Smooth muscle cell (in vitro differentiated cells): Measurements from ENCODE around the gene NRF1. TPM values are rescaled to one million over a fixed set of nuclear protein-coding genes. Genes with fewer than 3 reads are reported as not detected.
A peak's percentile ranks its signal among the peaks of the same experiment; 100 is the strongest.

Experiments used
- DNase-seq: peaks from one replicate; lab custom pipeline; 2025; ENCODE audit not compliant: unreplicated experiment; lab: John Stamatoyannopoulos, UW
- H2AFZ ChIP-seq: fragments of 200-600 bp; sonication (generic); 2 replicates; pipeline ENCODE4 v1.6.0; 2016; ENCODE audit warnings: antibody characterized with exemption, low read depth, mild to moderate bottlenecking
- H3F3A ChIP-seq: fragments of 200-600 bp; sonication (generic); 2 replicates; pipeline ENCODE4 v1.6.0; 2017; ENCODE audit warnings: antibody characterized with exemption, low read depth
- H3K27ac ChIP-seq: fragments of 200-600 bp; sonication (generic); 2 replicates; pipeline ENCODE4 v1.5.1; 2016; ENCODE audit warnings: low read depth, mild to moderate bottlenecking
- H3K27me3 ChIP-seq: fragments of 200-600 bp; sonication (generic); 2 replicates; pipeline ENCODE4 v1.6.1; 2016; ENCODE audit warnings: low read depth, mild to moderate bottlenecking
- H3K36me3 ChIP-seq: fragments of 200-600 bp; sonication (generic); 2 replicates; pipeline ENCODE4 v1.5.1; 2016; ENCODE audit warnings: low read depth
- H3K4me1 ChIP-seq: fragments of 200-600 bp; sonication (generic); 2 replicates; pipeline ENCODE4 v1.5.1; 2016; ENCODE audit warnings: low read depth
- H3K4me2 ChIP-seq: fragments of 200-600 bp; sonication (generic); 2 replicates; pipeline ENCODE4 v1.6.0; 2016; ENCODE audit warnings: mild to moderate bottlenecking
- H3K4me3 ChIP-seq: fragments of 200-600 bp; sonication (generic); 2 replicates; pipeline ENCODE4 v1.5.1; 2016; ENCODE audit warnings: mild to moderate bottlenecking
- H3K79me2 ChIP-seq: fragments of 200-600 bp; sonication (generic); 2 replicates; pipeline ENCODE4 v1.6.0; 2016; ENCODE audit warnings: low read depth, mild to moderate bottlenecking
- H3K9ac ChIP-seq: fragments of 200-600 bp; sonication (generic); 2 replicates; pipeline ENCODE4 v1.6.0; 2016; ENCODE audit warnings: low read depth
- H3K9me3 ChIP-seq: fragments of 200-600 bp; sonication (generic); replicated peaks from 2 replicates; pipeline ENCODE4 v1.5.1; 2016; ENCODE audit warnings: low read depth
- H4K20me1 ChIP-seq: fragments of 200-600 bp; sonication (generic); 2 replicates; pipeline ENCODE4 v1.6.0; 2016; ENCODE audit warnings: low read depth
- WGBS: methylation state at CpG from one replicate; pipeline ENCODE4 v1.1.7; 2016; ENCODE audit warnings: low lambda C conversion rate; 5-methylcytosine and 5-hydroxymethylcytosine counted together
- microRNA counts: library from miRNA; unstranded; fragments of <30 nt; microRNA quantifications from one replicate; lab custom pipeline; 2016
- microRNA-seq: library from miRNA; unstranded; fragments of <30 nt; microRNA quantifications from one replicate; pipeline ENCODE4, GENCODE V29; 2016; ENCODE audit warnings: borderline number of aligned reads
- polyA plus RNA-seq: library from polyadenylated mRNA; unstranded; fragments of >200 nt; fragmentation: Nextera tagmentation; extraction: Ambion mirVana; gene quantifications from 2 replicates; pipeline ENCODE4 v1.2.1, GENCODE V29; 2016
- small RNA-seq: library from RNA; depleted of rRNA; stranded (forward); fragments of <200 nt; gene quantifications from one replicate; pipeline ENCODE3, GENCODE V24; 2014
- total RNA-seq: library from RNA; depleted of rRNA; stranded (reverse); fragments of >200 nt; gene quantifications from 2 replicates; pipeline ENCODE4 v1.2.3, GENCODE V29; 2014
- TF ChIP-seq, protein P1 (sequence below): fragments of 200-600 bp; sonication (generic); IDR thresholded peaks from 2 replicates; pipeline ENCODE4 v1.5.1; 2017; ENCODE audit warnings: borderline replicate concordance, mild to moderate bottlenecking, antibody characterized with exemption; ENCODE audit not compliant: insufficient read depth, poor library complexity, severe bottlenecking

The NRF1 gene
- total and polyA plus RNA-seq, 2 experiments from 2014 or later: 8.9 to 13.4 TPM

DNA sequence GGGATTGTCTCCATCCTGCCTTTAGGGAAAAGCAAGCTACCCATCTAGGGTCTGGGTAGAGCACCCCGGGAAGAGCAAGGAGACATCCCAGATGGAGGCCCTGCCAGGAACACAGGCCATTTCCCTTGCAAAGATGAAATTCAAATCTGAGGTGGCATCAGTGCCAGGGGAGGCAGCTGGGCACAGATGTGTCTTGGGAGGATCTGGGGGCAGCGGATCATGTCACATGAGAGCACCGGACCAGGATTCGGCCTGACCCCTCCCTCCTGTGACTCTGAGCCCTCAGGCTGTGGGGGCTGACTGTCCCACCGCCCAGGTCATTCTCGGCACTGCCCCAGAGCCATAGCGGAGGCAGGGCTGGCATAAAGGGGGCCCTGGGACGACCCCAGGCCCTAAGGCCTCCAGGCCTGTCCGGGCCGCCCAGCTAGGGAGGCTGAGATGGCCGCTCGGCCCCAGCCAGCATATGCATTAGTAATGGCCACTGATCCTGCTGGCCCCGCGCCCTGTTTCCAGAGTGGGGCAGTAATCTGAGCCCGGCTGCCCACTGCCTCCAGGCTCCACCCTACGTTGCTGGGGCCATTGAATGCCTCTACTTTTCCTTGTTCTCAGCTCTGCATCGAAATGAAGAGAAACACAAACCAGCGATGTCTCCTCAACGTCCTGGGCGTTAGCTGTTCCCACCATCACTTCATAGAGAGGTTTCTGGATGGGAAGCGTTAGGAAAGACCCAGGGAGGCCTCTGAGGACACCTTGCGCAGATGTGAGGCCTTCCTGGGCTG lies 192.8 kb downstream of the NRF1 start:
- Histone ChIP-seq H3K36me3 (no peaks in the 10 kb centered on the region), H3K27ac (no peak overlapping the region), H3K9ac (no peak overlapping the region), H3K79me2 (no peaks in the 10 kb centered on the region), H3K4me1 (no peaks in the 10 kb centered on the region), H3K27me3 (no peaks in the 10 kb centered on the region), H2AFZ (no peak overlapping the region), H3K4me2 (no peak overlapping the region), H3K9me3 (no peaks in the 10 kb centered on the region), H4K20me1 (no peaks in the 10 kb centered on the region), H3F3A (no peaks in the 10 kb centered on the region), H3K4me3 (no peak overlapping the region)
- no peak for DNase-seq
- WGBS: 94% methylated on average over 22 of the region's 22 CpGs
- TF ChIP-seq, protein P1, sequence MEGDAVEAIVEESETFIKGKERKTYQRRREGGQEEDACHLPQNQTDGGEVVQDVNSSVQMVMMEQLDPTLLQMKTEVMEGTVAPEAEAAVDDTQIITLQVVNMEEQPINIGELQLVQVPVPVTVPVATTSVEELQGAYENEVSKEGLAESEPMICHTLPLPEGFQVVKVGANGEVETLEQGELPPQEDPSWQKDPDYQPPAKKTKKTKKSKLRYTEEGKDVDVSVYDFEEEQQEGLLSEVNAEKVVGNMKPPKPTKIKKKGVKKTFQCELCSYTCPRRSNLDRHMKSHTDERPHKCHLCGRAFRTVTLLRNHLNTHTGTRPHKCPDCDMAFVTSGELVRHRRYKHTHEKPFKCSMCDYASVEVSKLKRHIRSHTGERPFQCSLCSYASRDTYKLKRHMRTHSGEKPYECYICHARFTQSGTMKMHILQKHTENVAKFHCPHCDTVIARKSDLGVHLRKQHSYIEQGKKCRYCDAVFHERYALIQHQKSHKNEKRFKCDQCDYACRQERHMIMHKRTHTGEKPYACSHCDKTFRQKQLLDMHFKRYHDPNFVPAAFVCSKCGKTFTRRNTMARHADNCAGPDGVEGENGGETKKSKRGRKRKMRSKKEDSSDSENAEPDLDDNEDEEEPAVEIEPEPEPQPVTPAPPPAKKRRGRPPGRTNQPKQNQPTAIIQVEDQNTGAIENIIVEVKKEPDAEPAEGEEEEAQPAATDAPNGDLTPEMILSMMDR: no peak

DNA sequence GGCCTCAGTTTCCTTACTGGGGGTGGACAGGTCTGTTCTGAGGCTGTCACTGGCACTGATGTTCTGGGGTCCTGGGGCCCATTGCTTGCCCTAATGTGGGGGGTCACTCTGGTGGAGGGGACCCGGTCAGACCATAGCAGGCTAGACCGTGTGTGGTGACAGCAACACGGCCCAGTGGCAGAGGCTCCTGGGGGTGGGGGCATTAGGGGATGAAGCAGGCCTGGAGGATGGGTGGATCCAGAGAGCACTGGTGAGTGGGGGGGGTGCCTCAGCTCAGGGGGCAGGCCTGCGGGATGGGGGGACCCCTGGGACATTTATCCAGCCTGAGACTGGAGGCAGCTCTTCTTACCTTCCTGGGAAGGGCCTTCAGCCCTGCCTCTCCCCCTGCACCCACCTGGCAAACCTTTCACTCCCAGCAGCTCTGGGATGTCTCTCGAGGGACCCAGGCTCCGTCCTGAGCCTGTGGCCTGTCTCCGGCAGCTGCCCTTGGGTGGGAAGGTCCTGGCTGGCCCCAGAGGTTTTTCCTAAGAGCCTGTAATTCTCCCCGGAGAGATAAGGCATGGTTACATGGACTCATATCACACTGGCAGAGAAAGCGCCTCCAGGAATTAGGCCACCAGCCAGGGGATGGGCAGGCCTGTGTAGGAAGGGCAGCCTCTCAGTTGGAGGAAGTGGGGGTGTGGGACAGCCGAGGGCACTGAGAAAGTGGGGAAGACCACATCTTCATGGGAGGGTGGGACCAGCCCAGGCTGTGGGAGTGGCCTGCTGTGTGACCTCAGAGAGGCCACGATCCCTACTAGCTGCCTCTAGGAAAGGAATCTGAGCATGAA lies 193.6 kb downstream of the NRF1 start:
- H3K27me3 ChIP-seq: no peaks in the 10 kb centered on the region
- TF ChIP-seq, protein P1: no peak
- no peak overlapping the region for H3K4me2 ChIP-seq
- no peak for DNase-seq
- no peak overlapping the region for H3K9ac ChIP-seq
- no peaks in the 10 kb centered on the region for H3F3A ChIP-seq
- H2AFZ ChIP-seq: no peak overlapping the region
- no peaks in the 10 kb centered on the region for H3K4me1 ChIP-seq
- no peaks in the 10 kb centered on the region for H3K79me2 ChIP-seq
- no peaks in the 10 kb centered on the region for H4K20me1 ChIP-seq
- no peak overlapping the region for H3K27ac ChIP-seq
- no peaks in the 10 kb centered on the region for H3K9me3 ChIP-seq
- no peak overlapping the region for H3K4me3 ChIP-seq
- WGBS: 59% methylated on average over 10 of the region's 11 CpGs
- no peaks in the 10 kb centered on the region for H3K36me3 ChIP-seq

MicroRNAs encoded within 50 kb of the gene (microRNA counts, 767-probe panel; counts per million panel counts)
- microRNA hsa-miR-182-5p (lab: Ali Mortazavi, UCI) (183 counts per million), microRNA hsa-miR-183-5p (lab: Ali Mortazavi, UCI) (183 counts per million), microRNA hsa-miR-96-5p (lab: Ali Mortazavi, UCI) (183 counts per million)

Small RNA genes within 50 kb of the gene (microRNA-seq; reads per million reads assigned to microRNA genes)
- 1,210 reads per million, percentile 82 among the genes with 10 or more reads in this experiment for gene MIR182
- gene MIR183: 876 reads per million, percentile 78 among the genes with 10 or more reads in this experiment
- 124 reads per million, percentile 59 among the genes with 10 or more reads in this experiment for gene MIR96

Small RNA genes within 50 kb of the gene (small RNA-seq; reads per million reads assigned to genes)
- 2,255 reads per million, percentile 100 among the genes with 10 or more reads in this experiment for gene MIR182
- gene MIR183: 113 reads per million, percentile 98 among the genes with 10 or more reads in this experiment
- gene MIR96: 0.79 reads per million, percentile 26 among the genes with 10 or more reads in this experiment

Other genes starting within 250 kb of the NRF1 start
- gene STRIP2, start 177.3 kb upstream of the NRF1 start, total RNA-seq: 1.6 and 6.9 TPM in 2 replicates
- gene STRIP2, start 177.3 kb upstream of the NRF1 start, polyA plus RNA-seq: 0.39 and 0.57 TPM in 2 replicates
- gene SMKR1, start 109.2 kb upstream of the NRF1 start, total RNA-seq: not detected in 2 replicates
- gene SMKR1, start 109.2 kb upstream of the NRF1 start, polyA plus RNA-seq: not detected in 2 replicates